SK-N-MC (cell line): ENCODE results near the gene KCNN4.
"Not testable (repeated sequence)": the region's sequence is repeated elsewhere in the genome, so short reads cannot be mapped to it uniquely, and the experiment has no call there.

ENCODE experiments used
- EZH2 ChIP-seq: fragments of 200-600 bp; sonication (generic); IDR thresholded peaks from one replicate; pipeline ENCODE4 v1.6.1; 2017; ENCODE audit warnings: antibody characterized with exemption
- POLR2AphosphoS5 ChIP-seq: IDR thresholded peaks from 2 replicates; pipeline ENCODE4 v1.6.1; 2012; ENCODE audit warnings: mild to moderate bottlenecking, low read depth, low read length, borderline replicate concordance

GRCh38 chr19:43817454-43817853 lies 36.7 kb upstream of the KCNN4 start:
- TF ChIP-seq POLR2AphosphoS5, EZH2: not testable (repeated sequence)
